ENCODE data around the gene KLKB1. TPM values are rescaled to one million over a fixed set of nuclear protein-coding genes. Genes with fewer than 3 reads are reported as not detected.

KLKB1 gene
- not detected in 2 replicates for total RNA-seq

- Mint-ChIP-seq H3K36me3 (ENCODE audit: low read depth) (peaks cover 3% of the 10 kb centered on the region), H3K27ac (no peak within 1 kb of the TSS), H3K9me3 (peaks cover 16% of the 10 kb centered on the region), H3K4me1 (ENCODE audit: low read depth) (no peaks in the 10 kb centered on the region), H3K4me3 (no peak within 1 kb of the TSS), H3K27me3 (ENCODE audit: insufficient read depth) (peaks cover 2% of the 10 kb centered on the region)
- no peak for DNase-seq (ENCODE audit: low spot score)
- intact Hi-C loops (cut with micrococcal nuclease): no loop called here
These were observed at the start of gene KLKB1 for GRCh38 chr4:186227221-186227620. KLKB1 (plus strand) TSS chr4:186227507; CDS start chr4:186228196, 689 bp downstream.

DNA sequence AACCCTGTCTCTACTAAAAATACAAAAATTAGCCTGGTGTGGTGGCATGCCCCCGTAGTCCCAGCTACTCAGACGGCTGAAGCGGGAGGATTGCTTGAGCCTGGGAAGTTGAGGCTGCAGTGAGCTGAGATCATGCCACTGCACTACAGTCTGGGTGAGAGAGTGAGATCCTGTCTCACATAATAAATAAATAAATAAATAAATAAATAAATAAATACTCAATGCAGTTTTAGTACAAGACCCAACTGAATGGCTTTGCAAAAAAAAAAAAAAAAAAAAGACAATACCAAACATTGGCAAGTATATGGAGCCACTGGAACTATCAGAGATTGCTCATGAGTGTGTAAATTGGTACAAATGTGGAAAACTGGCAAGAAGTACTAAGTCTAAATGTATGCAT lies 39.2 kb upstream of the KLKB1 start:
- peaks cover 2% of the 10 kb centered on the region for H3K36me3 Mint-ChIP-seq (ENCODE audit: low read depth)

DNA sequence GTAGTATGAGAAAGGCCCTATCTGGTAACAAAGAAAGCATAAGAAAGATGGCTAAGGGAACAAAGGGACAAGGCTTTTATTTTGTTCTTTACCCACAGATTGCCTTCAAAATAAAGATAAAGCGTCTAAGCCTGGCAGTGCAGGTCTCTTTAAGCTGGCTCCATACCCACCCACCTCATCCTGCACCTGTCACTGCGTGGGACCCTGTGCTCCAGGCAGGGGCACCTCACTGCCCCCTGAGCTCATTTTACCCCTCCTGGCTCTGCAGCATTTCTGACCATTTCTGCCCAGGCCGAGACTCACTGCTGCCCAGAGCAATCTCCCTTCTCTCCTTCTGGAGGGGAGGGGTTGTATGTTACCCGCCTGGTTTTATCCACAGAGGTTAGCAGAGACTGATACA lies 37.7 kb upstream of the KLKB1 start:
- intact Hi-C loops (cut with micrococcal nuclease): loop anchor here (1.0 to 5.0 kb wide), 6 partner anchors 28 to 987 kb away; partner anchors contain the start of genes ANKRD37, CFAP97, LRP2BP and TLR3
- no peak for DNase-seq (ENCODE audit: low spot score)
- Mint-ChIP-seq H3K9me3 (peaks cover 5% of the 10 kb centered on the region), H3K27ac (peak overlapping the region; percentile 93), H3K4me1 (ENCODE audit: low read depth) (peaks cover 28% of the 10 kb centered on the region), H3K4me3 (peak overlapping the region; percentile 88), H3K27me3 (ENCODE audit: insufficient read depth) (peaks cover 16% of the 10 kb centered on the region), H3K36me3 (ENCODE audit: low read depth) (peaks cover 2% of the 10 kb centered on the region)

More for the DNA sequence above, 39.2 kb upstream of the KLKB1 start:
- Mint-ChIP-seq H3K4me3 (no peak overlapping the region), H3K27me3 (ENCODE audit: insufficient read depth) (peaks cover 26% of the 10 kb centered on the region), H3K9me3 (peaks cover 7% of the 10 kb centered on the region), H3K4me1 (ENCODE audit: low read depth) (peaks cover 27% of the 10 kb centered on the region), H3K27ac (no peak overlapping the region)
- DNase-seq (ENCODE audit: low spot score): no peak
- intact Hi-C loops (cut with micrococcal nuclease): no loop called here

DNA sequence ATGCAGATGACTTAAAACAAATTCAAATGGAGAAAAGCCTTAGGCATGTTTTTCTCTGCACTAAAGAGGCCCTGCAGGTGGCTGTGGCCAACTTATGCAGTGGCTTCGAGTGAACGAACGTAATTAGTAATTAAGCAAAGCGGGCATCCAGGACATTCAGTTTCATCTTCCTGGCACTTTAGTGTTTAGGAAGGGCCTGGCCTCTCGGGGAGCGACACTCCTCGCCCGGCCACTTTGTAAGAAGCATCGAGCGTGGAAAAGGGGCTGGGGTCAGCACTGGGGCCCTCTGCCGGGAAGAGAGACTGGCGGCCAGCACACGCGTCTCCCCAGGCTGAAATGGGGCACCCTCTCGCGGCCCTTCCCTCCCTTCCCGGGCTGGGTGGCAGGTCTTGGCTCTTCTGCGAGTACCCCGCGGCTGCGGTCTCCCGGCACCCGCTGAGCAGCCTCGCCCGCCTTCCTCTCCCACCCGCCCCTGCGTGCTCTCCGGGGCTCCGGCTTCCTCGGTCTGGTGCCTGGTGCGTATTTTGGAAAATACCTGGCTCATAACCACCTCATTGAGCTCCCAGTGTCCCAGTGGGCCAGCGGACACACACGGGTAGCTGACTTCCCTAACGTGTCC lies 36.6 kb upstream of the KLKB1 start:
- intact Hi-C loops (cut with micrococcal nuclease): loop anchor here (1.0 to 5.0 kb wide), 7 partner anchors 29 to 988 kb away; partner anchors contain the start of genes ANKRD37, CCDC110, CFAP97 and LRP2BP
- H3K4me1 Mint-ChIP-seq (ENCODE audit: low read depth): peaks cover 28% of the 10 kb centered on the region
- peak overlapping the region; percentile 93 for H3K27ac Mint-ChIP-seq
- DNase-seq (ENCODE audit: low spot score): peak; percentile 48
- H3K4me3 Mint-ChIP-seq: peak overlapping the region; percentile 88
- peaks cover 9% of the 10 kb centered on the region for H3K27me3 Mint-ChIP-seq (ENCODE audit: insufficient read depth)
- peaks cover 5% of the 10 kb centered on the region for H3K36me3 Mint-ChIP-seq (ENCODE audit: low read depth)
- H3K9me3 Mint-ChIP-seq: no peaks in the 10 kb centered on the region

GRCh38 chr4:186191200-186192065 lies 35.9 kb upstream of the KLKB1 start, which contains the start of gene CYP4V2:
CYP4V2 (plus strand) TSS chr4:186191567; CDS start chr4:186191824, 257 bp downstream.
- H3K9me3 Mint-ChIP-seq: no peaks in the 10 kb centered on the region
- H3K4me3 Mint-ChIP-seq: peak within 1 kb of the TSS; percentile 96
- peaks cover 28% of the 10 kb centered on the region for H3K4me1 Mint-ChIP-seq (ENCODE audit: low read depth)
- peak within 1 kb of the TSS; percentile 96 for H3K27ac Mint-ChIP-seq
- H3K27me3 Mint-ChIP-seq (ENCODE audit: insufficient read depth): peaks cover 2% of the 10 kb centered on the region
- peaks cover 12% of the 10 kb centered on the region for H3K36me3 Mint-ChIP-seq (ENCODE audit: low read depth)
- intact Hi-C loops (cut with micrococcal nuclease): loop anchor here (1.0 to 5.0 kb wide), 7 partner anchors 9 to 989 kb away; partner anchors contain the start of genes ANKRD37, CCDC110, CFAP97 and LRP2BP
- peak; percentile 90 for DNase-seq (ENCODE audit: low spot score)

DNA sequence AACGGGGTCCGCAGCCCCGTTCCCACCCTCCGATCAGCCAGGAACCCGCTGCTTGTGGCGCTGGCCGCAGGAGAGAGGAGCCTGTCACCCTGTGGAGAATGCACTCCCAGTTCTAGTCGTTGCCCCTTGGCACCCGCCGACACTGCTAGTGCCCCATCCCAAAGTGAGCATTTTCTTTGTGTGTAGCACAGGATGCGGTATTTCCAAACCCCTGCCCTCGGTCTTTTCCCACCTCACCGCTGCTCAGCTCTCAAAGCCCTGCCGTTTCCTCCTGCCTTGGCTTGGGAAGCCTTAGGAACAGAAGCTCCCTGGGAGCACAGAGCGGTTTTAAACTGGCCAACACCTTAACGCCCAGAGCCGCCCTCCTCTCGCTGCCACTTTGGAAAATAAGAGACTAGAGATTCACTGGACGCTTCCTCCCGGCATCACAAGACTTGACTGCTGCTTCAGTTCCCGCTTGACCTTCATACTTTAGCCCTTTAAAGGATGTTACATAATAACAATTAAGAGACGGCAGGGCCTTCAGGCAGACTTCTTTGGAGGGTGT lies 35.2 kb upstream of the KLKB1 start:
- H3K27me3 Mint-ChIP-seq (ENCODE audit: insufficient read depth): peaks cover 2% of the 10 kb centered on the region
- peak; percentile 25 for DNase-seq (ENCODE audit: low spot score)

DNA sequence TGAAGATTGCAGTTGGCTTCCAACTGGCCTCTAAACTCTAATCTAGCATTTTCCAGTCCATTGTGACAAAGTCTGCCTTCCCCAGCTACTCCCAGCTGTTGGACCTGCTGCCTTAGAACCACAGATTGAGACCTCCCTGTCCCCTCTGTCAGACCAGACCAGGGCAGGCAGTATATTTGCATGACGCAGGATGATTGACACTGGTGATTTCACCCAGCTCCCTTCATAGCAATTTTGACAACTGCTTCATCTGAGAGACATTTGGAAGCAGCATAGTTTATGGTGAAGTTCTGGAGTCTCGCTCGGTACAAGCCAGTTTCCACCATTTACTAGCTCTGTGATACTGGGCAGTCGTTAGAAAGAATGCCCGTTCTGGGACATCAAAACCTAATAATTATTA lies 33.5 kb upstream of the KLKB1 start:
- intact Hi-C loops (cut with micrococcal nuclease): loop anchor here (5.0 kb wide), 3 partner anchors 127 to 992 kb away; partner anchors contain the start of genes ANKRD37, CFAP97, LRP2BP and TLR3
- no peaks in the 10 kb centered on the region for H3K27me3 Mint-ChIP-seq (ENCODE audit: insufficient read depth)
- H3K36me3 Mint-ChIP-seq (ENCODE audit: low read depth): peaks cover 17% of the 10 kb centered on the region
- no peaks in the 10 kb centered on the region for H3K9me3 Mint-ChIP-seq
- no peak for DNase-seq (ENCODE audit: low spot score)
- no peak overlapping the region for H3K4me3 Mint-ChIP-seq
- H3K4me1 Mint-ChIP-seq (ENCODE audit: low read depth): peaks cover 28% of the 10 kb centered on the region
- no peak overlapping the region for H3K27ac Mint-ChIP-seq

More for the DNA sequence above, 35.2 kb upstream of the KLKB1 start:
- Mint-ChIP-seq H3K36me3 (ENCODE audit: low read depth) (peaks cover 15% of the 10 kb centered on the region), H3K4me3 (peak overlapping the region; percentile 96), H3K27ac (peak overlapping the region; percentile 96), H3K4me1 (ENCODE audit: low read depth) (peaks cover 28% of the 10 kb centered on the region), H3K9me3 (no peaks in the 10 kb centered on the region)
- intact Hi-C loops (cut with micrococcal nuclease): loop anchor here (1.0 to 5.0 kb wide), 4 partner anchors 8 to 990 kb away; partner anchors contain the start of genes ANKRD37, CFAP97, LRP2BP and TLR3

DNA sequence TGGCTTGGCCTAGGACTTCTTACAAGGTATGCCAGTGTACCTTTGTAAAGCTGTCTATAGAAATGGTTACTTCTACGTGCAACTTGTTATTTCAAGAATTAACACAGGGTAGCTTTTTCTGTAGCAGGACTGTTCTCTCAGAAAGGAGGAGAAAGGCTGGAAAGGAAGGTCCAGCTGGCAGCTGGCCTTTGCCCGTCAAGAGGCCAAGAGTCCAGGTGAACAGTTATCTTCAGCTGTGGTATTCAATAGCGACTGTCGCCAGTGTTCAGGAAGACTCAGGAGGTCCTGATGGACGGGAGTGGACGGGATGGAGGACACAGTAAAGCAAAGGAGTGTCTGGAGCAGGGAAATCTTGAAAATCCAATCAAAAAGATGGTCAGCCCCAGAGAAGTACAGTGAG lies 31.2 kb upstream of the KLKB1 start:
- Mint-ChIP-seq H3K36me3 (ENCODE audit: low read depth) (peaks cover 14% of the 10 kb centered on the region), H3K4me3 (no peak overlapping the region), H3K27me3 (ENCODE audit: insufficient read depth) (no peaks in the 10 kb centered on the region), H3K4me1 (ENCODE audit: low read depth) (peaks cover 12% of the 10 kb centered on the region), H3K9me3 (no peaks in the 10 kb centered on the region), H3K27ac (no peak overlapping the region)
- DNase-seq (ENCODE audit: low spot score): no peak
- intact Hi-C loops (cut with micrococcal nuclease): no loop called here

GRCh38 chr4:186200516-186200915 lies 26.8 kb upstream of the KLKB1 start:
- no peaks in the 10 kb centered on the region for H3K27me3 Mint-ChIP-seq (ENCODE audit: insufficient read depth)
- H3K27ac Mint-ChIP-seq: no peak overlapping the region
- no peaks in the 10 kb centered on the region for H3K9me3 Mint-ChIP-seq
- peaks cover 14% of the 10 kb centered on the region for H3K36me3 Mint-ChIP-seq (ENCODE audit: low read depth)
- intact Hi-C loops (cut with micrococcal nuclease): loop anchor here (1.0 kb wide), 1 partner anchor 8 kb away; no protein-coding TSS in a partner anchor
- peaks cover 6% of the 10 kb centered on the region for H3K4me1 Mint-ChIP-seq (ENCODE audit: low read depth)
- no peak overlapping the region for H3K4me3 Mint-ChIP-seq
- no peak for DNase-seq (ENCODE audit: low spot score)

GRCh38 chr4:186201010-186201409 lies 26.3 kb upstream of the KLKB1 start:
- H3K4me1 Mint-ChIP-seq (ENCODE audit: low read depth): peaks cover 6% of the 10 kb centered on the region
- H3K36me3 Mint-ChIP-seq (ENCODE audit: low read depth): peaks cover 9% of the 10 kb centered on the region
- H3K4me3 Mint-ChIP-seq: no peak overlapping the region
- no peaks in the 10 kb centered on the region for H3K9me3 Mint-ChIP-seq
- no peak overlapping the region for H3K27ac Mint-ChIP-seq
- DNase-seq (ENCODE audit: low spot score): no peak
- intact Hi-C loops (cut with micrococcal nuclease): no loop called here
- H3K27me3 Mint-ChIP-seq (ENCODE audit: insufficient read depth): no peaks in the 10 kb centered on the region

- peaks cover 6% of the 10 kb centered on the region for H3K4me1 Mint-ChIP-seq (ENCODE audit: low read depth)
- H3K36me3 Mint-ChIP-seq (ENCODE audit: low read depth): peaks cover 5% of the 10 kb centered on the region
- no peak overlapping the region for H3K4me3 Mint-ChIP-seq
- no peaks in the 10 kb centered on the region for H3K27me3 Mint-ChIP-seq (ENCODE audit: insufficient read depth)
- H3K9me3 Mint-ChIP-seq: no peaks in the 10 kb centered on the region
- intact Hi-C loops (cut with micrococcal nuclease): no loop called here
- peak; percentile 18 for DNase-seq (ENCODE audit: low spot score)
- no peak overlapping the region for H3K27ac Mint-ChIP-seq
These were observed 25.6 kb upstream of the KLKB1 start for GRCh38 chr4:186201535-186202230.

GRCh38 chr4:186202490-186203140 lies 24.7 kb upstream of the KLKB1 start:
- no peak for DNase-seq (ENCODE audit: low spot score)
- no peak overlapping the region for H3K27ac Mint-ChIP-seq
- no peaks in the 10 kb centered on the region for H3K36me3 Mint-ChIP-seq (ENCODE audit: low read depth)
- peaks cover 6% of the 10 kb centered on the region for H3K4me1 Mint-ChIP-seq (ENCODE audit: low read depth)
- H3K4me3 Mint-ChIP-seq: no peak overlapping the region
- H3K27me3 Mint-ChIP-seq (ENCODE audit: insufficient read depth): no peaks in the 10 kb centered on the region
- intact Hi-C loops (cut with micrococcal nuclease): no loop called here
- peaks cover under 1% of the 10 kb centered on the region for H3K9me3 Mint-ChIP-seq
